ENCODE measurements around the gene DMKN.

- TF ChIP-seq CTCF (conservative IDR thresholded peaks at IDR 0.05) (no peak), ZFX (IDR thresholded peaks at IDR 0.05) (no peak)
Measured at GRCh38 chr19:35554076-35554475, 40.6 kb upstream of the DMKN start.
